Breast epithelium (tissue), 3 donors: Measurements from ENCODE around the gene IRAK2.
"Not testable (repeated sequence)": the region's sequence is repeated elsewhere in the genome, so short reads cannot be mapped to it uniquely, and the experiment has no call there.

ENCODE experiments used
- CTCF ChIP-seq, 3 donors: fragments of 450-650 bp; IDR thresholded peaks; one replicate each; pipeline ENCODE4 v1.5.1; 2016 to 2017; ENCODE audit warnings: antibody characterized with exemption in 3 of 3, mild to moderate bottlenecking in 3 of 3, moderate library complexity in 3 of 3
- POLR2A ChIP-seq: fragments of 450-650 bp; IDR thresholded peaks from one replicate; pipeline ENCODE4 v1.6.1; 2016; ENCODE audit warnings: antibody characterized with exemption, mild to moderate bottlenecking, moderate library complexity

GRCh38 chr3:10158555-10158954 lies 6.2 kb upstream of the IRAK2 start:
- TF ChIP-seq CTCF (IDR thresholded peaks at IDR 0.05); POLR2A: not testable (repeated sequence)
